Skeletal muscle tissue (tissue), 4 donors: ENCODE data around the gene PPP2R5D. TPM values are rescaled to one million over a fixed set of nuclear protein-coding genes. Genes with fewer than 3 reads are reported as not detected.
A peak's percentile ranks its signal among the peaks of the same experiment; 100 is the strongest.
"Not testable (repeated sequence)": the region's sequence is repeated elsewhere in the genome, so short reads cannot be mapped to it uniquely, and the experiment has no call there.

Experiments used
- H3K27ac ChIP-seq: one replicate; pipeline ENCODE4 v1.7.0; 2013; ENCODE audit warnings: mild to moderate bottlenecking, low read depth, low read length, inconsistent platforms
- H3K27me3 ChIP-seq, 3 donors: one replicate each; pipeline ENCODE4 v1.7.0; 2013; ENCODE audit warnings: low read length in 3 of 3; ENCODE audit not compliant: control insufficient read depth in 3 of 3, insufficient read depth in 3 of 3
- H3K36me3 ChIP-seq, 3 donors: one replicate each; pipeline ENCODE4 v1.7.0; 2013; ENCODE audit warnings: low read length in 3 of 3; ENCODE audit not compliant: control insufficient read depth in 3 of 3, insufficient read depth in 3 of 3
- H3K4me1 ChIP-seq, 3 donors: one replicate each; pipeline ENCODE4 v1.7.0; 2013; ENCODE audit warnings: low read length in 3 of 3, mild to moderate bottlenecking in 3 of 3; ENCODE audit not compliant: control insufficient read depth in 3 of 3, insufficient read depth in 3 of 3
- H3K4me3 ChIP-seq, 3 donors: one replicate each; pipeline ENCODE4 v1.7.0; 2013; ENCODE audit warnings: low read length in 3 of 3
- H3K9ac ChIP-seq, 3 donors: one replicate each; pipeline ENCODE4 v1.7.0; 2013; ENCODE audit warnings: low read length in 3 of 3, mild to moderate bottlenecking in 3 of 3, moderate library complexity in 2 of 3, low read depth in 1 of 3
- H3K9me3 ChIP-seq, 3 donors: one replicate each; pipeline ENCODE4 v1.7.0; 2013; ENCODE audit warnings: low read length in 3 of 3; ENCODE audit not compliant: control insufficient read depth in 3 of 3
- total RNA-seq: library from RNA; depleted of rRNA; stranded (reverse); fragments of >200 nt; gene quantifications from one replicate; pipeline ENCODE4 v1.2.3, GENCODE V29; 2014
- donor health status: Osteomylitis.

The PPP2R5D gene
- total RNA-seq, 1 donor from 2014 or later: 31.3 TPM

- H3K4me1 ChIP-seq: no peaks in the 10 kb centered on the region
- H3K9ac ChIP-seq: no peak overlapping the region
- H3K27ac ChIP-seq: no peak overlapping the region
- H3K36me3 ChIP-seq: peaks cover 11 to 26% (median 19%) of the 10 kb centered on the region in 3 donors
- no peak overlapping the region for H3K4me3 ChIP-seq
- no peaks in the 10 kb centered on the region for H3K27me3 ChIP-seq
- H3K9me3 ChIP-seq: no peaks in the 10 kb centered on the region
Measured at GRCh38 chr6:42942444-42942843, 41.9 kb upstream of the PPP2R5D start.

- Histone ChIP-seq H3K9ac (no peak overlapping the region), H3K27me3 (no peaks in the 10 kb centered on the region), H3K36me3 (peaks cover 0 to 6% (median 0%) of the 10 kb centered on the region in 3 donors), H3K9me3 (no peaks in the 10 kb centered on the region), H3K4me1 (no peaks in the 10 kb centered on the region), H3K4me3 (no peak overlapping the region), H3K27ac (no peak overlapping the region)
Measured at GRCh38 chr6:42947950-42948349, 36.4 kb upstream of the PPP2R5D start.

- Histone ChIP-seq H3K4me3 (no peak overlapping the region), H3K27ac (no peak overlapping the region), H3K4me1 (no peaks in the 10 kb centered on the region), H3K36me3 (no peaks in the 10 kb centered on the region), H3K9ac (no peak overlapping the region), H3K9me3 (no peaks in the 10 kb centered on the region), H3K27me3 (no peaks in the 10 kb centered on the region)
Measured at GRCh38 chr6:42952389-42952788, 32.0 kb upstream of the PPP2R5D start.

GRCh38 chr6:42954405-42954804, 30.0 kb upstream of the PPP2R5D start:
- H3K27ac ChIP-seq, H3K4me3 ChIP-seq, H3K4me1 ChIP-seq, H3K9ac ChIP-seq, H3K36me3 ChIP-seq, H3K27me3 ChIP-seq, H3K9me3 ChIP-seq: not testable (repeated sequence)

GRCh38 chr6:42958125-42958524, 26.2 kb upstream of the PPP2R5D start:
- Histone ChIP-seq H3K27me3 (no peaks in the 10 kb centered on the region), H3K4me1 (peaks cover 14 to 17% (median 15%) of the 10 kb centered on the region in 3 donors), H3K27ac (no peak overlapping the region), H3K4me3 (no peak overlapping the region), H3K9ac (no peak overlapping the region), H3K36me3 (peaks cover 3 to 11% (median 10%) of the 10 kb centered on the region in 3 donors), H3K9me3 (no peaks in the 10 kb centered on the region)

- no peaks in the 10 kb centered on the region for H3K9me3 ChIP-seq
- H3K27ac ChIP-seq: no peak overlapping the region
- peak overlapping the region; percentile 59 to 75 (median 74) for H3K4me3 ChIP-seq
- peaks cover 16 to 26% (median 26%) of the 10 kb centered on the region in 3 donors for H3K36me3 ChIP-seq
- H3K4me1 ChIP-seq: peaks cover 14 to 17% (median 15%) of the 10 kb centered on the region in 3 donors
- H3K27me3 ChIP-seq: no peaks in the 10 kb centered on the region
- H3K9ac ChIP-seq: peak overlapping the region in 1 of 3 donors; percentile 77
Measured at GRCh38 chr6:42959917-42960242, 24.5 kb upstream of the PPP2R5D start.

- Histone ChIP-seq H3K9ac (peak within 1 kb of the TSS; percentile 43 to 77 (median 62)), H3K27ac (no peak within 1 kb of the TSS)
Measured at GRCh38 chr6:42960243-42961019, 23.9 kb upstream of the PPP2R5D start, which contains the start of gene GNMT. Gene GNMT, plus strand, starts transcription at chr6:42960754. Its CDS starts 14 bp downstream, at chr6:42960768.

GRCh38 chr6:42961020-42961470, 23.3 kb upstream of the PPP2R5D start:
- Histone ChIP-seq H3K9ac (peak overlapping the region in 2 of 3 donors; percentile 62 to 77), H3K27me3 (no peaks in the 10 kb centered on the region), H3K9me3 (no peaks in the 10 kb centered on the region), H3K4me3 (peak overlapping the region; percentile 59 to 75 (median 74)), H3K4me1 (peaks cover 14 to 17% (median 15%) of the 10 kb centered on the region in 3 donors), H3K36me3 (peaks cover 21 to 38% (median 36%) of the 10 kb centered on the region in 3 donors), H3K27ac (no peak overlapping the region)

More at GRCh38 chr6:42960243-42961019, 23.9 kb upstream of the PPP2R5D start, which contains the start of gene GNMT:
- Histone ChIP-seq H3K27me3 (no peaks in the 10 kb centered on the region), H3K4me3 (peak within 1 kb of the TSS; percentile 59 to 75 (median 74)), H3K9me3 (no peaks in the 10 kb centered on the region), H3K36me3 (peaks cover 21 to 32% (median 31%) of the 10 kb centered on the region in 3 donors), H3K4me1 (peaks cover 14 to 17% (median 15%) of the 10 kb centered on the region in 3 donors)

GRCh38 chr6:42962096-42962495, 22.3 kb upstream of the PPP2R5D start:
- H3K27me3 ChIP-seq: no peaks in the 10 kb centered on the region
- peaks cover 14 to 17% (median 15%) of the 10 kb centered on the region in 3 donors for H3K4me1 ChIP-seq
- no peak overlapping the region for H3K4me3 ChIP-seq
- H3K27ac ChIP-seq: no peak overlapping the region
- no peak overlapping the region for H3K9ac ChIP-seq
- H3K36me3 ChIP-seq: peaks cover 25 to 45% (median 43%) of the 10 kb centered on the region in 3 donors
- H3K9me3 ChIP-seq: no peaks in the 10 kb centered on the region

- Histone ChIP-seq H3K27ac (no peak overlapping the region), H3K9me3 (no peaks in the 10 kb centered on the region), H3K4me3 (no peak overlapping the region), H3K27me3 (no peaks in the 10 kb centered on the region), H3K4me1 (peaks cover 14 to 17% (median 15%) of the 10 kb centered on the region in 3 donors), H3K36me3 (peaks cover 29 to 50% (median 48%) of the 10 kb centered on the region in 3 donors), H3K9ac (no peak overlapping the region)
Measured at GRCh38 chr6:42962502-42963178, 21.7 kb upstream of the PPP2R5D start.
